ENCODE data around the gene KLF12. TPM values are rescaled to one million over a fixed set of nuclear protein-coding genes. Genes with fewer than 3 reads are reported as not detected.
A peak's percentile ranks its signal among the peaks of the same experiment; 100 is the strongest.

The KLF12 gene
- total and polyA plus RNA-seq, 4 donors: 22.1 to 57.2 (median 42.7) TPM

GRCh38 chr13:74158571-74159352 lies 24.6 kb upstream of the KLF12 start:
- no peaks in the 10 kb centered on the region for H3K4me1 ChIP-seq (ENCODE audit: control insufficient read depth, insufficient read depth, low read length)
- WGBS (ENCODE audit: insufficient coverage): no CpG with 5 or more reads among the region's 3 CpGs
- no peak overlapping the region for H3K4me3 ChIP-seq (ENCODE audit: low read depth, low read length)
- no peaks in the 10 kb centered on the region for H3K36me3 ChIP-seq (ENCODE audit: control insufficient read depth, insufficient read depth, low read length)
- no peaks in the 10 kb centered on the region for H3K27me3 ChIP-seq (ENCODE audit: control insufficient read depth, insufficient read depth, low read length)
- no peaks in the 10 kb centered on the region for H3K9me3 ChIP-seq (ENCODE audit: control insufficient read depth, insufficient read depth, low read length)
- no peak for DNase-seq (ENCODE audit: low read depth in 4 of 6, low spot score in 6 of 6)
- no peak overlapping the region for H3K27ac ChIP-seq (ENCODE audit: low read depth, low read length)

GRCh38 chr13:74158028-74158427 lies 23.8 kb upstream of the KLF12 start:
- H3K9me3 ChIP-seq (ENCODE audit: control insufficient read depth, insufficient read depth, low read length): no peaks in the 10 kb centered on the region
- DNase-seq (ENCODE audit: low read depth in 4 of 6, low spot score in 6 of 6): peak in 1 of 6 donors; percentile 43
- H3K27me3 ChIP-seq (ENCODE audit: control insufficient read depth, insufficient read depth, low read length): no peaks in the 10 kb centered on the region
- peak overlapping the region; percentile 15 for H3K27ac ChIP-seq (ENCODE audit: low read depth, low read length)
- no peaks in the 10 kb centered on the region for H3K4me1 ChIP-seq (ENCODE audit: control insufficient read depth, insufficient read depth, low read length)
- 81% methylated on average over 7 of the region's 8 CpGs for WGBS (ENCODE audit: insufficient coverage)
- no peaks in the 10 kb centered on the region for H3K36me3 ChIP-seq (ENCODE audit: control insufficient read depth, insufficient read depth, low read length)
- H3K4me3 ChIP-seq (ENCODE audit: low read depth, low read length): no peak overlapping the region

- Histone ChIP-seq H3K36me3 (ENCODE audit: control insufficient read depth, insufficient read depth, low read length) (no peaks in the 10 kb centered on the region), H3K9me3 (ENCODE audit: control insufficient read depth, insufficient read depth, low read length) (no peaks in the 10 kb centered on the region)
- no CpG with 5 or more reads among the region's 3 CpGs for WGBS (ENCODE audit: insufficient coverage)
These were observed 20.8 kb upstream of the KLF12 start for GRCh38 chr13:74154981-74155380.

GRCh38 chr13:74153316-74153715 lies 19.1 kb upstream of the KLF12 start:
- no peaks in the 10 kb centered on the region for H3K27me3 ChIP-seq (ENCODE audit: control insufficient read depth, insufficient read depth, low read length)
- H3K27ac ChIP-seq (ENCODE audit: low read depth, low read length): no peak overlapping the region
- no peak for DNase-seq (ENCODE audit: low read depth in 4 of 6, low spot score in 6 of 6)
- H3K9me3 ChIP-seq (ENCODE audit: control insufficient read depth, insufficient read depth, low read length): no peaks in the 10 kb centered on the region
- no peaks in the 10 kb centered on the region for H3K4me1 ChIP-seq (ENCODE audit: control insufficient read depth, insufficient read depth, low read length)
- no peak overlapping the region for H3K4me3 ChIP-seq (ENCODE audit: low read depth, low read length)
- WGBS (ENCODE audit: insufficient coverage): 33% methylated on average over 1 of the region's 2 CpGs
- H3K36me3 ChIP-seq (ENCODE audit: control insufficient read depth, insufficient read depth, low read length): no peaks in the 10 kb centered on the region

More at GRCh38 chr13:74154981-74155380, 20.8 kb upstream of the KLF12 start:
- no peaks in the 10 kb centered on the region for H3K4me1 ChIP-seq (ENCODE audit: control insufficient read depth, insufficient read depth, low read length)
- DNase-seq (ENCODE audit: low read depth in 4 of 6, low spot score in 6 of 6): no peak
- no peak overlapping the region for H3K4me3 ChIP-seq (ENCODE audit: low read depth, low read length)
- no peak overlapping the region for H3K27ac ChIP-seq (ENCODE audit: low read depth, low read length)
- no peaks in the 10 kb centered on the region for H3K27me3 ChIP-seq (ENCODE audit: control insufficient read depth, insufficient read depth, low read length)

- no peaks in the 10 kb centered on the region for H3K36me3 ChIP-seq (ENCODE audit: control insufficient read depth, insufficient read depth, low read length)
- no peaks in the 10 kb centered on the region for H3K9me3 ChIP-seq (ENCODE audit: control insufficient read depth, insufficient read depth, low read length)
- DNase-seq (ENCODE audit: low read depth in 4 of 6, low spot score in 6 of 6): no peak
- H3K27ac ChIP-seq (ENCODE audit: low read depth, low read length): no peak overlapping the region
- WGBS (ENCODE audit: insufficient coverage): 20% methylated on average over 2 of the region's 3 CpGs
- H3K27me3 ChIP-seq (ENCODE audit: control insufficient read depth, insufficient read depth, low read length): no peaks in the 10 kb centered on the region
- no peaks in the 10 kb centered on the region for H3K4me1 ChIP-seq (ENCODE audit: control insufficient read depth, insufficient read depth, low read length)
- H3K4me3 ChIP-seq (ENCODE audit: low read depth, low read length): no peak overlapping the region
These were observed 17.7 kb upstream of the KLF12 start for GRCh38 chr13:74151859-74152258.

GRCh38 chr13:74148352-74148751 lies 14.1 kb upstream of the KLF12 start:
- Histone ChIP-seq H3K36me3 (ENCODE audit: control insufficient read depth, insufficient read depth, low read length) (no peaks in the 10 kb centered on the region), H3K9me3 (ENCODE audit: control insufficient read depth, insufficient read depth, low read length) (no peaks in the 10 kb centered on the region), H3K27ac (ENCODE audit: low read depth, low read length) (no peak overlapping the region), H3K4me1 (ENCODE audit: control insufficient read depth, insufficient read depth, low read length) (no peaks in the 10 kb centered on the region), H3K27me3 (ENCODE audit: control insufficient read depth, insufficient read depth, low read length) (no peaks in the 10 kb centered on the region), H3K4me3 (ENCODE audit: low read depth, low read length) (no peak overlapping the region)
- DNase-seq (ENCODE audit: low read depth in 4 of 6, low spot score in 6 of 6): no peak
- no CpG with 5 or more reads among the region's 1 CpG for WGBS (ENCODE audit: insufficient coverage)

- WGBS (ENCODE audit: insufficient coverage): no CpG with 5 or more reads among the region's 2 CpGs
- peak in 2 of 6 donors; percentile 53 to 64 for DNase-seq (ENCODE audit: low read depth in 4 of 6, low spot score in 6 of 6)
- no peaks in the 10 kb centered on the region for H3K9me3 ChIP-seq (ENCODE audit: control insufficient read depth, insufficient read depth, low read length)
These were observed 11.2 kb upstream of the KLF12 start for GRCh38 chr13:74145249-74145975.

GRCh38 chr13:74144269-74144668 lies 10.1 kb upstream of the KLF12 start:
- H3K27ac ChIP-seq (ENCODE audit: low read depth, low read length): no peak overlapping the region
- no peak overlapping the region for H3K4me3 ChIP-seq (ENCODE audit: low read depth, low read length)
- H3K9me3 ChIP-seq (ENCODE audit: control insufficient read depth, insufficient read depth, low read length): no peaks in the 10 kb centered on the region
- DNase-seq (ENCODE audit: low read depth in 4 of 6, low spot score in 6 of 6): no peak
- H3K36me3 ChIP-seq (ENCODE audit: control insufficient read depth, insufficient read depth, low read length): no peaks in the 10 kb centered on the region
- no CpG with 5 or more reads among the region's 3 CpGs for WGBS (ENCODE audit: insufficient coverage)
- no peaks in the 10 kb centered on the region for H3K4me1 ChIP-seq (ENCODE audit: control insufficient read depth, insufficient read depth, low read length)
- no peaks in the 10 kb centered on the region for H3K27me3 ChIP-seq (ENCODE audit: control insufficient read depth, insufficient read depth, low read length)

More at GRCh38 chr13:74145249-74145975, 11.2 kb upstream of the KLF12 start:
- H3K36me3 ChIP-seq (ENCODE audit: control insufficient read depth, insufficient read depth, low read length): no peaks in the 10 kb centered on the region
- no peak overlapping the region for H3K4me3 ChIP-seq (ENCODE audit: low read depth, low read length)
- H3K4me1 ChIP-seq (ENCODE audit: control insufficient read depth, insufficient read depth, low read length): no peaks in the 10 kb centered on the region
- H3K27ac ChIP-seq (ENCODE audit: low read depth, low read length): no peak overlapping the region
- H3K27me3 ChIP-seq (ENCODE audit: control insufficient read depth, insufficient read depth, low read length): no peaks in the 10 kb centered on the region

- DNase-seq (ENCODE audit: low read depth in 4 of 6, low spot score in 6 of 6): no peak
- 100% methylated on average over 1 of the region's 1 CpG for WGBS (ENCODE audit: insufficient coverage)
- no peaks in the 10 kb centered on the region for H3K36me3 ChIP-seq (ENCODE audit: control insufficient read depth, insufficient read depth, low read length)
These were observed 8.1 kb upstream of the KLF12 start for GRCh38 chr13:74142257-74142656.

GRCh38 chr13:74138241-74138640 lies 4.0 kb upstream of the KLF12 start:
- H3K27me3 ChIP-seq (ENCODE audit: control insufficient read depth, insufficient read depth, low read length): no peaks in the 10 kb centered on the region
- no peak for DNase-seq (ENCODE audit: low read depth in 4 of 6, low spot score in 6 of 6)
- peaks cover 5% of the 10 kb centered on the region for H3K4me1 ChIP-seq (ENCODE audit: control insufficient read depth, insufficient read depth, low read length)
- no peak overlapping the region for H3K4me3 ChIP-seq (ENCODE audit: low read depth, low read length)
- H3K27ac ChIP-seq (ENCODE audit: low read depth, low read length): no peak overlapping the region
- no peaks in the 10 kb centered on the region for H3K36me3 ChIP-seq (ENCODE audit: control insufficient read depth, insufficient read depth, low read length)
- H3K9me3 ChIP-seq (ENCODE audit: control insufficient read depth, insufficient read depth, low read length): no peaks in the 10 kb centered on the region
- WGBS (ENCODE audit: insufficient coverage): 95% methylated on average over 2 of the region's 3 CpGs

More at GRCh38 chr13:74142257-74142656, 8.1 kb upstream of the KLF12 start:
- H3K4me3 ChIP-seq (ENCODE audit: low read depth, low read length): no peak overlapping the region
- no peak overlapping the region for H3K27ac ChIP-seq (ENCODE audit: low read depth, low read length)
- H3K4me1 ChIP-seq (ENCODE audit: control insufficient read depth, insufficient read depth, low read length): no peaks in the 10 kb centered on the region
- H3K9me3 ChIP-seq (ENCODE audit: control insufficient read depth, insufficient read depth, low read length): no peaks in the 10 kb centered on the region
- no peaks in the 10 kb centered on the region for H3K27me3 ChIP-seq (ENCODE audit: control insufficient read depth, insufficient read depth, low read length)

All from spinal cord (tissue), 10 donors.